ENCODE data around the gene NAP1L4.

NAP1L4 gene

DNA sequence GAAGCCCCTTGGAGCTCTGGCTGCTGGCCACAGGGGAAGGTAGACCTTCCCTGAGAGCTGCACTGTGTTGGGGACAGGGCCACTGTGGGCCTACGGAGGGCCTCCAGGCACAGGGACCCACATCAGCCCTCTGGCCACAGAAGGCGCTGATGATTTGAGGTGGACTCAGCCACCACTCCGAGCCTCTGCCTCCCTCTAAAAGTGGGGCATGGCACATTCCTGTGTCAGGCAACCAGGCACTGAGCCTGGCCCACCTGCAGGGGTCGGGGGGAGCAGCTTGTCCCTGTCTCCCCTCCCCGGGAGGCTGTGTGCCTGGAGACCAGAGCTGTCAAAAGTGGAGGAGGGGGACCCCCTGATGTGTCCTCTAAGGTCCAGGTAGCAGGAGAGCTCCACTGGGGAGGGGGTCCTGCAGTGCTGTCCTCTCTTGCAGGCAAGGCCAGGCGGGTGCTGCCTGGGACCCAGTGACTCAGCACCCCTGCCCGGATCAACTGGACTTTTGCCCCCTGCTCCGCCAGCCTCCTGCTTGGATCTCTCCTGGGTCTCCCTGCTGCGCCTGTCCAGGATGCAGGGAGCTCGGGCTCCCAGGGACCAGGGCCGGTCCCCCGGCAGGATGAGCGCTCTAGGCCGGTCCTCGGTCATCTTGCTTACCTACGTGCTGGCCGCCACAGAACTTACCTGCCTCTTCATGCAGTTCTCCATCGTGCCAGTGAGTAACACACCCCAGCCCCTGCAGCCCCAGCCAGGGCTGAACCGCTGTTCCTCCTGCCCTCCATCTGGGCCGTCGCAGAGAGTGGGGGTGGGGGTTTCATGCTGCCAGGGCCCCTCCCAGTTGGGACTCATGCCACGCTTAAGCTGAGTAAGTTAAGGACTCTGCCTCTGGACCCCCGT lies 89.1 kb downstream of the NAP1L4 start:
- DNase-seq = no peak

- DNase-seq = peak; percentile 97
Measured at GRCh38 chr11:2901854-2902783, 90.0 kb downstream of the NAP1L4 start.

DNA sequence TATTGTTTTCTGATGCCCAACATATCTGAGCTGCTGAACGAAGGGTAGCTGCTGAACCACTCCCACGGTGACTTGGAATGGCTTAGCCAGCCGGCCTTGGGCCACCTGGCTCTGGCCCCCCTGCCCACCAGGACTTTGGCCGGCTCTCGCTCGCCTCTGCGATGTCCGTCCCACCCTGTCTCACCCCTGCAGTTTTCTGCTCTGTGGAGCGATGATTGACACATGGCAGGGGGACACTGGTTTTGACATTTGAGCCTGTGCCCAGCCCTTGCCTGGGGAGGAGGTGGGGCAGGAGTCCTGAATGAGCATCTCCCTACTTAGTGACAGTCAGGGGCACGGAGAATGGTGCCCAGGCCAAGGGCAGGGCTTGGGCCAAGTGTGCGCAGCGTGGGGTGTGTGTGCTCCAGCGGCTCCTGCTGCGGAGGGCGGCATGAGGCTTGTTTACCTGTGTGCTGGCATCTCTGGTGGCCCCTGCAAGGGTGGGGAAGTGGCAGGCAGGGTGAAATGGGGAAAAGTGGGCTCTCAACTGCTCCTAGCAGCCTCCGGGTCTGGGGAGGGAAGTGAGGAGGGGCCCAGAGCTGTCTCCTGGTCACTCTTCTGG lies 90.8 kb downstream of the NAP1L4 start:
- no peak for DNase-seq

GRCh38 chr11:2899080-2899783 lies 92.9 kb downstream of the NAP1L4 start:
- DNase-seq = no peak

DNA sequence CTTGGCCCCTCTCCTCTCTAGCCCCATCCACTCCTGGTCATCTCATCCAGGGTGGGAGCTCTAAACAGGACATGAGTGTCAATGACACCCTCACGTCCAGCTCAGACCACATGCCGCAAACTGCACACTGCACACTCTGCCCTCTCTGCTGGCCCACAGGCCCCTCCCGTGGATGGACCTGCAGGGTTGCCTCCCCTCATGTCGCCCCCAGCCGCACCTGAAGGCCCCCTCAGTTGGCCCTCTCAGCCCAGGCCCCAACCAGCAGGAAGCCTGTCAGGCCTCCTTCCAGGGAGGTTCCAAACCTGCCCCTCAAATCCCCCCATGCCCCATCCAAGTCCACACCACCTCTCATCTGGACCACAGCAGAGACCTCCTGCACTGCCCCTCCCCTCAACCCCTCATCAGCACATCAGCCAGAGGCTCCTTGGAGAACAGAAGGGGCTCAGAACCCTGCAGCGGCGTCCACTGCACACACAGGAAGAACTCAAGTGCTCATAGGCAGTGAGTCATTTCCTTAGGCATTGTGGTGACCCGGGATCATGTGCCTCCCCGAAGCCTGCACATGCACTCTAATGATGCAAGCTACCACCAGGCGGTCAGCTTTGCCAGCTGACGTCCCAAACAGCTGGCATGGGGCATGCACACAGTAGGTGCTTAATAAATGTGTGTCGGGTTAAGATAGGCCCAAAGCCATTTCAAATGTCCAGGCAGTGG lies 93.6 kb downstream of the NAP1L4 start:
- DNase-seq = peak; percentile 82

DNA sequence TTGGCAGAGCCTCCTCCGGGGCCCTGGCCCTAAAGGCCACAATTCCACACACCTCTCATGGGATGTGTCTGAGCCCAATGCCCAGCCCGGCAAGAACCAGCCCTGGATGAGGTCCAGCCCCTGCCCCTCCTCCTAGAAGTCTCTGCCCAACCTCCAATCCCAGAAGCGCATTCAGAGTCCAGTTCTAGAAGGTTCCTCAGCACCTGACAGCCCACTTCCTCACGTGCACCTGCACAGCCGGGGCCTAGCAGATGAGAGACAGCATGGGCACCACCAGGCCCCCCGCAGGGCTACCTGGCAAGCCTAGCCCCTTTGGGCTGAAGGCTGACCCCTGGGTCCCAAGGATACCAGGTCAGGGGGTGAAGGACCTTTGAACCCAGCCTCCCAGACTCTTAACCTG lies 95.1 kb downstream of the NAP1L4 start:
- no peak for DNase-seq

DNA sequence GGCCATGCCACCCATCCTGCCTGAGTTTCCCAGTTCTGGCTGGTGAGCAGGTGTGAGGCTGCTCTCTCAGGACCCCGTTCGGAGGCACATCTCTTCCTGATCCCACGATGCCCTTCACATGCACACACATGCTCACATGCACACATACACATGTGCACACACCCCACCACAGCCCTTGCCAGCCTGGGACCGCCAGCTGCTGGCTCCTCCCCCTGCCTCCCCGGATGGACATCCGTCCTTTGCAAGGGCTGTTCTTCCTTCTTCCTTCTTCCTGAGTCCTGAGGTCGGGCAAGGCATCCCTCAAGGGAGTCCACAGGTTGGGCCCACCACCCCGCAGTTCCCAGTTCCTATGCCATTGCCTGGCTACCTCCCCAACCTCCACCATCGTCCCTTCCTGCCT lies 96.1 kb downstream of the NAP1L4 start:
- no peak for DNase-seq
